SHP77 (cell line): ENCODE results near the gene CDC37.
A peak's percentile ranks its signal among the peaks of the same experiment; 100 is the strongest.
"Not testable (repeated sequence)": the region's sequence is repeated elsewhere in the genome, so short reads cannot be mapped to it uniquely, and the experiment has no call there.

Experiments used
- DNase-seq, 2 experiments: peaks; one replicate each; lab custom pipeline; 2025; lab: John Stamatoyannopoulos, UW

Gene CDC37

DNA sequence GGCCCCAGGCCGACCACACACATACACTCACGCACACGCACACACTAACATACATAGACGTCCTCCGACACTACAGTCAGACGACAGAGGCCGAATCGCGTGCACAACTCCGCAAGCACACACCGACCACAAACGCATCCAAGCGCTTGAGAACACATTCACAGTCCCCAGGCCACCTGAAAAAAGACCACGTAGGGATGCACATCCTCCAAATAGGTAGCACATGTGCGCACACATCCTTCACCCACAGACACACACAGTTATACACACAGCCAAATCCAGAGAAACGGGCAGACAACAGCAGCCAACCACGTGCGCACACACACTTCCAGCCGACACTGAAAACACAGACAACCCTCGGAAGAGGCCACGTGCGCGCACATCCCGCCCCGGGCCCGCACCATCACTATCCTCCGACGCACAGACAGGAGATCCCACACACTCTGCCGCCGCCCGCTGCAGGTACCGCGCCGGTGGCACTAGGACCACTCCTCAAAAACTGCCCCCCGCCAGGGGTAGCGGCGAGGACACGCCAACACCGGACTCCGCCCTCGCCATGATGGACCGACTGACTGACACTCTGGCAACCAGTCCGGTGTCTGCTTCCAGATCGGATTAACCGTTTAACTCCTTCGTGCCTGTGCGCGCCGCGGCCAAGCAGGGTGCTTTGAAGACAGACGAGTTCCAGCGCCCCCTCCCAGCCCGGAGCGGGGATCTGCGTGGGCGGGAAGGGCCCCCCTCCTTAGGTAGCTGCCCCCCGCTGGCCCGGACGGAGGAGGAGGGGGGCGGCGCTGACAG, 16.5 kb upstream of the CDC37 start:
- peak; percentile 48 to 73 for DNase-seq

GRCh38 chr19:10419200-10419645, 15.9 kb upstream of the CDC37 start:
- DNase-seq = no peak

GRCh38 chr19:10418485-10419199, 15.3 kb upstream of the CDC37 start:
- no peak for DNase-seq

- no peak for DNase-seq
Measured at GRCh38 chr19:10418235-10418484, 14.8 kb upstream of the CDC37 start.

- DNase-seq = no peak
Measured at GRCh38 chr19:10417541-10418234, 14.3 kb upstream of the CDC37 start.

DNA sequence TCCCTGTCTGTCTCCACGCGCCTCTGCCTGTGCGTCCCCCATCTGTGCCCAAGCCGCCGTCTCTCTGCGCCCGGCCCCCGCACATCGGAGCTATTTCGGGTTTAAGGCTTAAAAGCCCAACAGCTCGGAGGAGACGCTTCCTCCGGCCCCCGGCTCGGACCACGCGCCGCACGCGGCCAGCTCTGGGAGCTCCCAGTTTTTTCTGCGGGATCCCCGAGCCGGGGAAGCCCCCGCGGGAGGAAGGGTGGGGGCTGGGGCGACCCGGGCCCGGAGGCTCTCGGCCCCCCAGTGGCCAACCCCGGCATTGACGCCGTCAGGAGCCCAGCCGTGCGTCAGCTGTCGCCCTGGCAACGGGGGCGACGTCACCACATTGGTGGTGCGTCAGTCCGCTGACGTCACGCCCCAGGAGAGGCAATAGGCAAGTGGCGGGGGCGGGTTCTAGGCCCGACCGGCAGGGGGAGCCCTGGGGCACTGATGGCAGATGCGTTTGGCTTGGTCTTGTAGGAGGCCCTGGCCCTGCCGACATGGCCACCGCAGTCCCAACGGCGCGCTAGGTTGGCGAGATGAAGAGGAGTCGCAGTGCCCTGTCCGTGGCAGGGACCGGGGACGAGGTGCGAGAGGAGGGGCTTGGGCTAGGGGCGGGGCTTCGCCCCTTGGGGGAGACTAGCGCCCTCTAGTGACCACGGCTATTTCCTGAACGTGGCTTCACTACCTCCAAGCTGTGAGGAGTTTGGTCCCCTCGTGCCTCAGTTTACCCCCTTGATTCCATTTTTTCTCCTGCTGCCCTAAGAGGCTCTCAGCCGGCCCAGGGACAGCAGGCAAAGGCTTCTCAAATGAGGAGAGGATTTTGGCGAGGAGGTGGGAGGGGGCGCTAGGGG, 13.3 kb upstream of the CDC37 start:
- DNase-seq = peak; percentile 74 to 75

DNA sequence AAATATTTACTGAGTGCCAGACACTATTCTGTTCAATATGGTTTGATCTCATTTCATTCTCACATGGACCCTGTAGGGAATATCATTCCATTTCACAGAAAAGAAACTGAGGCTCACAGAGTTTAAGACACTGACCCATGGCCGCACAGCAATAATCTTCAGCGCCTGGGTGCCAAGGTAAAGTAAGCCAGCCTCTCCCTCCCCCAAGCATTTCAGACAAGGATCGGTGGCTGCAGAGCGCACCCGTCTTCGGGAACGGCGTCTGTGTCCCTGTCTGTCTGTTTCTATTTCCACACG, 12.7 kb upstream of the CDC37 start:
- no peak for DNase-seq

DNA sequence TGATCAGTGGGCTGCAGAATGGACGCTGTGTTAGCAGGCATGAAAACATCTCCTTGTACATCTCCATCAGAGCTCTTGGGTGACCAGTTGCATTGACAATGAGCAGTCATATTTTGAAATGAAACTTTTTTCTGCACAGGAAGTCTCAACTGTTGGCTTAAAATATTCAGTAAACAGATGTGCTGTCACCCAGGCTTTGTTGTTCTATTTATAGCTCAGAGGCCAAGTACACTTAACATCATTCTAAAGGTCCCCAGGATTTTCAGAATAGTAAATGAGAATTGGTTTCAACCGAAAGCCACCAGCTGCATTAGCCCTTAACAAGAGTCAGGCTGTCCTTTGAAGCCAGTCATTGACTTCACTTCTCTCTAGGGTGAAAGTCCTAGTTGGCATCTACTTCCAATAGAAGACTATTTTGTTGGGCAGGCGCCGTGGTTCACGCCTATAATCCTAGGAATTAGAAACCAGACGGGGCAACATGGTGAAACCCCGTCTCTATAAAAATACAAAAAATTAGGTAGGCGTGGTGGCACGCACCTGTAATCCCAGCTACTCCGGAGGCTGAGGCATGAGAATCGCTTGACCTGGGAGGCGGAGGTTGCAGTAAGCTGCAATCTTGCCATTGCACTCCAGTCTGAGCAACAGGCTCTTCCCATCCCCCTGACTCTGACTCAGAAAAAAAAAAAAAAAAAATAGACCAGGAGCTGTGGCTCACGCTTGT, 9.1 kb upstream of the CDC37 start:
- no peak for DNase-seq

DNA sequence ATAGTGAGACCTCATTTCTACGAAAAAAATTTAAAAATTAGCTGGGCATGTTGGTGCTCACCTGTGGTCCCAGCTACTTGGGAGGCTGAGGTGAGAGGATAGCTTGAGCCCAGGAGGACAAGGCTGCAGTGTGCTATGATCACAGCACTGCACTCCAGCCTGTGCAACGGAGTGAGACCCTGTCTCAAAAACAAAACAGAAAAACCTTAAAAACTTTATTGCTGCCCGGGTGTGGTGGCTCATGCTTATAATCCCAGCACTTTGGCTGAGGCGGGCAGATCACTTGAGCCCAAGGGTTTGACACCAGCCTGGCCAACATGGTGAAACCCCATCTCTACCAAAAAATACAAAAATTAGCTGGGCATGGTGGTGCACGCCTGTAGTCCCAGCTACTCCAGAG, 7.9 kb upstream of the CDC37 start:
- not testable (repeated sequence) for DNase-seq

- DNase-seq = no peak
Measured at GRCh38 chr19:10408511-10409283, 5.4 kb upstream of the CDC37 start.

DNA sequence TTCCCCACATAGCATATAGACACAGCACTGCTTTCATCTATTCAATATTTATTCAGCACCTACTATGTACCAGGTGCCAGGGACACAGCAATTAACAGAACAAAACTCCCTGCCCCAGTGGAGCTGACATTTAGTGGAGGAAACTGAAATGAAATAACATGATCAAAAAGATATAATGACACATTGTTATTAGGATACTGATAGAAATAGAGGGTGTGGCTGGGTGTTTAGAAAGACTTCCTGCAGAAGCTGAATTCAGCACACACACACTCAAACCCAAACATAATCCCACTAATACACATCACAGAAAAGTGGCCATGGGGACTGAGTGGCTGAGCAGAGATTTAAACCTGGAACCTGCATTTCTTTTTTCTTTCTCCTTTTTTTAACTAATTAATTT, 3.8 kb upstream of the CDC37 start:
- DNase-seq = no peak

- no peak for DNase-seq
Measured at GRCh38 chr19:10406191-10406590, 2.8 kb upstream of the CDC37 start.

DNA sequence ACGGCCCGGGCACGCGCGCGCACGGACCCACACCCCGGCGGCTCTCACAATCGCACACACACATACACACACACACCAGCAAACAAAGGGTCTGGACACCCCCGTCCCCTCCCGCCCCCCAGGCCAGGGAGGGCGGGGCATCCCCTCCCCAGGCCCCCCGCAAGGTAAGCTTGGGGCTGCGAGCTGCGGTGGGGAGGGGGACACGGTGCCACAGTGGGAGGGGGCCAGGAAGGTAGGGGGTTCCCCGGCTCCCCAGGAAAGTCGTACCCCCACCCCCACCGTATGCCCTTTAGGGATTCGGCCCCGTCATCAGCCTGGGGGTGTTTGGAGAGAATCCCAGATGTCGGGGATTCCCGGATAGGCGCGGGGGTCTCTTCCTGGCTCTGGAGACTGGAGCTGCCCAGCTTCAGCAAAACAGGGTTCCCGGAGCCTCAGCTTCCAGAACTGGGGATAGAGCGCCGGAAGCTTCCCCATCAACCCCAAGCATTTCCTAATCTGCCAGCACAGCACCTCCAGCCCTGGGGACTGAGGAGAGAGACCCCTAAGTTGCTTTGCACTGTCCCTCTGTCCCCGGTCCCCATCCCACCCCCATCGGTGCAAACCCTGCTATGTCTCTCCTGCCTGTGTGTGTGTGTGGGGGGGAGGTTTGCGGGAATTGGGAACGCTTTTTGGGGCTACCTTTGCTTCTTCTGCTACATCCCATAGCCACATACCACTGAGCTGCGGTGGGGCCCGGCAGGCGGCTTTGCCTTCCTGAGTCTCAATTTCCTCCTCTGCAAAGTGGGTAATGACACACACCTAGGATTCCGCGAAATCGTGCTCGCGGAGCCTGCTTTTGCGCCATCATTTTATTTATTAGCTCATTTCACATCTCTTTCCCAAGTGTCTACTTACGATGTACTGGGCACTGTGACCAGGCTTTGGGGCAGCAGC, 1.8 kb upstream of the CDC37 start:
- no peak for DNase-seq

- no peak for DNase-seq
Measured at GRCh38 chr19:10402441-10403038, 802 bp downstream of the CDC37 start.

- DNase-seq = no peak
Measured at GRCh38 chr19:10399878-10400277, 3.5 kb downstream of the CDC37 start.

DNA sequence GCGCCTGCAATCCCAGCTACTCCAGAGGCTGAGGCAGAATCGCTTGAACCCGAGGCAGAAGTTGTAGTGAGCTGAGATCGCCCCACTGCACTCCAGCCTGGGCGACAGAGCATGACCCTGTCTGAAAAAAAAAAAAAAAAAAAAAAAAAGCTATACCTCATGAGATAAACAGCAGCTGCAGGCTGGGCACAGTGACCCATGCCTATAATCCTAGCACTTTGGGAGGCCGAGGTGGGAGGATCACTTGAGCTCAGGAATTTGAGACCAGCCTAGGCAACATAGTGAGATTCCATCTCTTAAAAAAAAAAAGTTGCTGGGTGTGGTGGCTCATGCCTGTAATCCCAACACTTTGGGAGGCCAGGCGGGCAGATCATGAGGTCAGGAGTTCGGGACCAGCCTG, 4.0 kb downstream of the CDC37 start:
- not testable (repeated sequence) for DNase-seq

- DNase-seq = no peak
Measured at GRCh38 chr19:10398819-10399218, 4.5 kb downstream of the CDC37 start.

DNA sequence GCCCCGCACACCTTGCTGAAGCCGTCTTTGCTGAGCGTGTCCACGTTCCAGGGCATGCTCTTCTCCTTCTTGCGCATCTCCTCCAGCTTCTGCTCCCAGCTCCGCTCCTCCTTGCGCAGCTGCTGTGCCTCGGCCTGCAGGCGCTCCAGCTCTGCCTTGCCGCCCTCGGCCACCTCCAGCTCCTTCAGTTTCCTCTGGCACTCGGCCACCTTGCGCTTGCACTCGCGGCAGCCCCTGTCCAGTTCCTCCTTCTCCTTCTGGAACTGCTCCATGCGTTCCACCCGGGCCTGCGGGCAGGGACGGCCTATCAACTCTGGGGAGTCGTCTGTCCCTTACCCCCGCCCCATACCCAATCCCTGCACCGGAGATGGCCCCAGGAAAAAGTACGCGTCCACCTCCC, 7.4 kb downstream of the CDC37 start:
- no peak for DNase-seq

DNA sequence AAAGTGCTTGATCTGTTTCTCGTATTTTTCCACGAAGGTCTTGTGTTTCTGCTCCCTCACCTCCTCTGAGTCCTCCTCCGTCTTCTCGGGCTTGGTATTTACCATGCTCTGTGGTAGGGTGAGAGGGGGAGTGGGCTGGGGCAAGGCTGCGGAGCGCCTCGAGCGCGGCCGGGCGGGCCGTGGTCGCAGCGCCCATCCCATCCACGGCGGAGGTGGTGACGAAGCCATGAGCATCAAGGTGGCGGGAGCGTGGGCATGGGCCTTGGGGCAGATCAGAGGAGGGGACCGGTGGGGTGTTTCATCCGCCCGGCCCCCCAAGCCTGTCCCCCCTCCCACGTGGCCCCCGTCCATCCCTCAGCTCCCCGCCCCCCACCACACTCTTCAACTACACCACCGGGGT, 7.9 kb downstream of the CDC37 start:
- no peak for DNase-seq
